Endothelial cell of umbilical vein (primary cell): ENCODE measurements around the gene FOSL2. TPM values are rescaled to one million over a fixed set of nuclear protein-coding genes. Genes with fewer than 3 reads are reported as not detected.

ENCODE experiments used
- BruUV-seq: library from RNA; stranded (reverse); fragments of 400-500 nt; replicated peaks from 2 replicates; lab custom pipeline; 2021; lab: Mats Ljungman, UMichigan
- CTCF ChIA-PET: fragments of 300-600, 350-600 bp; sonication (Branson Sonifier 250); formaldehyde crosslinking; loops from one replicate; lab custom pipeline; 2021; ENCODE audit warnings: antibody characterized with exemption, inconsistent platforms; lab: Charles Lee
- POLR2A ChIA-PET: fragments of 300-600, 350-600 bp; sonication (Branson Sonifier 250); formaldehyde crosslinking; loops from one replicate; lab custom pipeline; 2021; ENCODE audit warnings: antibody characterized with exemption, inconsistent platforms; lab: Charles Lee
- DNase-seq: peaks from one replicate; pipeline ENCODE4 v3.0.0-alpha.2; 2011; ENCODE audit warnings: low read depth, low spot score
- FAIRE-seq: peaks from 2 replicates; lab custom pipeline; 2011; peaks lifted over from hg19 to GRCh38; lab: Jason Lieb, UNC
- H2AFZ ChIP-seq: 2 replicates; pipeline ENCODE4 v1.6.0; 2012; ENCODE audit warnings: low read depth, low read length, control low read depth, inconsistent platforms
- H3K27ac ChIP-seq: 2 replicates; pipeline ENCODE4 v1.5.1; 2011; ENCODE audit warnings: low read depth, mild to moderate bottlenecking, control low read depth, low read length, moderate library complexity; ENCODE audit not compliant: insufficient read depth
- H3K27me3 ChIP-seq, 2 experiments: 2 replicates each; pipeline versions ENCODE4 v1.6.0 to v1.6.1; 2011; ENCODE audit warnings: low read length in 2 of 2, mixed read lengths in 1 of 2; ENCODE audit not compliant: control insufficient read depth in 2 of 2, insufficient read depth in 2 of 2
- H3K36me3 ChIP-seq, 2 experiments: 2 replicates in 1 of 2; 3 replicates in 1 of 2; pipeline ENCODE4 v1.5.1; 2011; ENCODE audit warnings: low read length in 2 of 2, mild to moderate bottlenecking in 1 of 2, moderate library complexity in 1 of 2; ENCODE audit not compliant: control insufficient read depth in 2 of 2, insufficient read depth in 2 of 2; ENCODE audit errors: extremely low read depth in 1 of 2
- H3K4me1 ChIP-seq: 3 replicates; pipeline ENCODE4 v1.5.1; 2011; ENCODE audit warnings: mild to moderate bottlenecking, low read length; ENCODE audit not compliant: control insufficient read depth, insufficient read depth; ENCODE audit errors: extremely low read depth
- H3K4me2 ChIP-seq: 2 replicates; pipeline ENCODE4 v1.6.1; 2011; ENCODE audit warnings: low read length, control low read depth, mixed read lengths; ENCODE audit not compliant: insufficient read depth
- H3K4me3 ChIP-seq, 3 experiments: fragments of 200-600 bp in 1 of 3; sonication (generic), shearing (Covaris generic) in 1 of 3; replicated peaks in 1 of 3; 2 replicates each; pipeline ENCODE4 v1.5.1; 2011 to 2016; ENCODE audit warnings: control low read depth in 3 of 3, low read length in 3 of 3, mild to moderate bottlenecking in 2 of 3, inconsistent platforms in 1 of 3, low read depth in 1 of 3, moderate library complexity in 1 of 3; ENCODE audit not compliant: insufficient read depth in 1 of 3
- H3K79me2 ChIP-seq: 2 replicates; pipeline ENCODE4 v1.6.0; 2012; ENCODE audit warnings: low read length, inconsistent platforms; ENCODE audit not compliant: control insufficient read depth, insufficient read depth
- H3K9ac ChIP-seq: replicated peaks from 2 replicates; pipeline ENCODE3; 2011; ENCODE audit warnings: low read length, control low read depth; ENCODE audit not compliant: insufficient read depth; ENCODE audit errors: extremely low read depth
- H3K9me1 ChIP-seq: replicated peaks from 3 replicates; pipeline ENCODE4 v1.6.0; 2011; ENCODE audit warnings: mild to moderate bottlenecking, low read length; ENCODE audit not compliant: control insufficient read depth, insufficient read depth; ENCODE audit errors: extremely low read depth
- H3K9me3 ChIP-seq: replicated peaks from 2 replicates; pipeline ENCODE4 v1.5.1; 2012; ENCODE audit warnings: low read length, inconsistent platforms; ENCODE audit not compliant: control insufficient read depth, insufficient read depth
- H4K20me1 ChIP-seq: replicated peaks from 2 replicates; pipeline ENCODE3; 2011; ENCODE audit warnings: mild to moderate bottlenecking, low read length; ENCODE audit not compliant: control insufficient read depth, insufficient read depth; ENCODE audit errors: extremely low read depth
- EZH2 ChIP-seq: IDR thresholded peaks from 2 replicates; pipeline ENCODE4 v1.6.1; 2012; ENCODE audit warnings: borderline replicate concordance, low read depth, mild to moderate bottlenecking, moderate library complexity, low read length, inconsistent platforms; ENCODE audit not compliant: severe bottlenecking
- FOS ChIP-seq: IDR thresholded peaks from 2 replicates; pipeline ENCODE4 v1.6.1; 2011; ENCODE audit warnings: mild to moderate bottlenecking, low read length, moderate library complexity, borderline replicate concordance; ENCODE audit not compliant: insufficient read depth
- GATA2 ChIP-seq: IDR thresholded peaks from 2 replicates; pipeline ENCODE4 v1.7.0; 2011; ENCODE audit warnings: low read depth, mild to moderate bottlenecking, moderate library complexity, mixed read lengths, low read length; ENCODE audit not compliant: insufficient read length, insufficient read depth
- JUN ChIP-seq: IDR thresholded peaks from 2 replicates; pipeline ENCODE4 v1.6.1; 2011; ENCODE audit warnings: borderline replicate concordance, low read depth; ENCODE audit not compliant: insufficient read length, insufficient read depth
- MYC ChIP-seq: IDR thresholded peaks from one replicate; pipeline ENCODE4 v1.6.1; 2011; ENCODE audit warnings: mild to moderate bottlenecking, low read depth, low read length
- POLR2A ChIP-seq: IDR thresholded peaks from 2 replicates; pipeline ENCODE4 v1.6.1; 2012; ENCODE audit warnings: low read depth, mild to moderate bottlenecking, control low read depth, low read length
- POLR2AphosphoS5 ChIP-seq: IDR thresholded peaks from 2 replicates; pipeline ENCODE4 v1.6.1; 2012; ENCODE audit warnings: low read depth, mild to moderate bottlenecking, control low read depth, low read length, moderate library complexity; ENCODE audit not compliant: insufficient read depth
- dilution Hi-C: fragments of 300-500 bp; cut with MboI; formaldehyde crosslinking; loops from one replicate; pipeline ENCODE4 v1.15.0; 2019; ENCODE audit warnings: low sequenced_read_pairs; ENCODE audit not compliant: extremely low pct_ligation_motif_present
- intact Hi-C: fragments of 100-400 bp; cut with micrococcal nuclease; formaldehyde crosslinking; loops from one replicate; pipeline ENCODE4 v1.10.0; 2022
- polyA plus RNA-seq, 4 experiments: library from polyadenylated mRNA; depleted of rRNA in 3 of 4; stranded (reverse) in 3 of 4; unstranded in 1 of 4; fragments of >200 nt; gene quantifications; 2 replicates each; pipeline versions ENCODE4 v1.2.1 to v1.2.3, GENCODE V29; 2011 to 2012; ENCODE audit warnings: missing spikeins in 1 of 4
- total RNA-seq: library from RNA; stranded (reverse); gene quantifications from 2 replicates; pipeline ENCODE4 v1.2.3, GENCODE V29; 2021
- TF ChIP-seq, protein P1 (sequence below): IDR thresholded peaks from 2 replicates; pipeline ENCODE4 v1.6.1; 2011; ENCODE audit not compliant: insufficient read depth, insufficient read length
- TF ChIP-seq, protein P2 (sequence below), 2 donors: IDR thresholded peaks; 1 replicate in 1 of 2; 2 replicates in 1 of 2; pipeline ENCODE4 v1.5.1; 2011; ENCODE audit warnings: low read length in 2 of 2, mild to moderate bottlenecking in 2 of 2, moderate library complexity in 2 of 2, control low read depth in 1 of 2, inconsistent platforms in 1 of 2, low read depth in 1 of 2; ENCODE audit not compliant: insufficient read depth in 1 of 2; ENCODE audit errors: extremely low read depth in 1 of 2

FOSL2 gene
- total and polyA plus RNA-seq, 2 donors (not counting 3 experiments of a cell fraction or from before 2014, with no cell fraction given): 43.9 to 85.3 TPM

DNA sequence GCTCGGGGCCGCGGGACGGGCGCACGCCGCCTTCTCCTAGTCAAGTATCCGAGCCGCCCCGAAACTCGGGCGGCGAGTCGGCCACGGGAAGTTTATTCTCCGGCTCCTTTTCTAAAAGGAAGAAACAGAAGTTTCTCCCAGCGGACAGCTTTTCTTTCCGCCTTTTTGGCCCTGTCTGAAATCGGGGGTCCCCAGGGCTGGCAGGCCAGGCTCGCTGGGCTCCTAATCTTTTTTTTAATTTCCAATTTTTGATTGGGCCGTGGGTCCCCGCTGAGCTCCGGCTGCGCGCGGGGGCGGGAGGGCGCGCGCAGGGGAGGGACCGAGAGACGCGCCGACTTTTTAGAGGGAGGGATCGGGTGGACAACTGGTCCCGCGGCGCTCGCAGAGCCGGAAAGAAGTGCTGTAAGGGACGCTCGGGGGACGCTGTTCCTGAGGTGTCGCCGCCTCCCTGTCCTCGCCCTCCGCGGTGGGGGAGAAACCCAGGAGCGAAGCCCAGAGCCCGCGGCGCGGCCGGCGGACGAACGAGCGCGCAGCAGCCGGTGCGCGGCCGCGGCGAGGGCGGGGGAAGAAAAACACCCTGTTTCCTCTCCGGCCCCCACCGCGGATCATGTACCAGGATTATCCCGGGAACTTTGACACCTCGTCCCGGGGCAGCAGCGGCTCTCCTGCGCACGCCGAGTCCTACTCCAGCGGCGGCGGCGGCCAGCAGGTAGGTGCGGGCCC, 617 bp downstream of the FOSL2 start:
- intact Hi-C loops: no loop called here
- Histone ChIP-seq H3K27me3 (no peaks in the 10 kb centered on the region), H3K9me1 (no peaks in the 10 kb centered on the region), H3K9ac (peak overlapping the region; percentile 99), H2AFZ (no peak overlapping the region), H3K4me1 (peaks cover 31% of the 10 kb centered on the region), H3K4me3 (peak overlapping the region; percentile 77 to 97 (median 90)), H3K4me2 (peak overlapping the region; percentile 23), H3K79me2 (peaks cover 53% of the 10 kb centered on the region), H3K9me3 (no peaks in the 10 kb centered on the region), H3K27ac (peak overlapping the region; percentile 95), H4K20me1 (no peaks in the 10 kb centered on the region), H3K36me3 (peaks cover 0 to under 1% of the 10 kb centered on the region in 2 experiments)
- ChIA-PET CTCF (interaction anchor here (1.0 kb wide), 3 partner anchors 14 to 438 kb away, joined by 3 to 4 read pairs (median 4); no protein-coding TSS in a partner anchor), POLR2A (interaction anchor here (0.6 to 1.6 kb wide), 13 partner anchors 10 to 814 kb away, joined by 3 to 11 read pairs (median 4); no protein-coding TSS in a partner anchor)
- FAIRE-seq (no peak), DNase-seq (peak; percentile 56)
- dilution Hi-C loops: no loop called here
- TF ChIP-seq, protein P1, sequence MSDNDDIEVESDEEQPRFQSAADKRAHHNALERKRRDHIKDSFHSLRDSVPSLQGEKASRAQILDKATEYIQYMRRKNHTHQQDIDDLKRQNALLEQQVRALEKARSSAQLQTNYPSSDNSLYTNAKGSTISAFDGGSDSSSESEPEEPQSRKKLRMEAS: no peak
- TF ChIP-seq POLR2AphosphoS5 (peak; percentile 42), JUN (no peak), GATA2 (no peak), POLR2A (peak; percentile 66), MYC (no peak), EZH2 (no peak), FOS (no peak)
- TF ChIP-seq, protein P2, sequence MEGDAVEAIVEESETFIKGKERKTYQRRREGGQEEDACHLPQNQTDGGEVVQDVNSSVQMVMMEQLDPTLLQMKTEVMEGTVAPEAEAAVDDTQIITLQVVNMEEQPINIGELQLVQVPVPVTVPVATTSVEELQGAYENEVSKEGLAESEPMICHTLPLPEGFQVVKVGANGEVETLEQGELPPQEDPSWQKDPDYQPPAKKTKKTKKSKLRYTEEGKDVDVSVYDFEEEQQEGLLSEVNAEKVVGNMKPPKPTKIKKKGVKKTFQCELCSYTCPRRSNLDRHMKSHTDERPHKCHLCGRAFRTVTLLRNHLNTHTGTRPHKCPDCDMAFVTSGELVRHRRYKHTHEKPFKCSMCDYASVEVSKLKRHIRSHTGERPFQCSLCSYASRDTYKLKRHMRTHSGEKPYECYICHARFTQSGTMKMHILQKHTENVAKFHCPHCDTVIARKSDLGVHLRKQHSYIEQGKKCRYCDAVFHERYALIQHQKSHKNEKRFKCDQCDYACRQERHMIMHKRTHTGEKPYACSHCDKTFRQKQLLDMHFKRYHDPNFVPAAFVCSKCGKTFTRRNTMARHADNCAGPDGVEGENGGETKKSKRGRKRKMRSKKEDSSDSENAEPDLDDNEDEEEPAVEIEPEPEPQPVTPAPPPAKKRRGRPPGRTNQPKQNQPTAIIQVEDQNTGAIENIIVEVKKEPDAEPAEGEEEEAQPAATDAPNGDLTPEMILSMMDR (IDR thresholded peaks at IDR 0.05; ENCODE audit: extremely low read depth in 1 of 2, insufficient read depth in 1 of 2, low read depth in 1 of 2, low read length in 2 of 2): no peak
- BruUV-seq: no TSS peak
